Left lung (tissue), 10 donors: Measurements from ENCODE around the gene ZFP36L1. TPM values are rescaled to one million over a fixed set of nuclear protein-coding genes. Genes with fewer than 3 reads are reported as not detected.

ENCODE experiments used
- ATAC-seq: fragments of 200-7000 bp; cut with Tn5 transposase; one replicate; pipeline ENCODE4 v1.9.1; 2020; ENCODE audit warnings: moderate library complexity
- DNase-seq, 4 donors: peaks; one replicate each; pipeline ENCODE4 v3.0.0-alpha.2; 2013 to 2020
- H3K27ac ChIP-seq, 2 donors: fragments of 200-600 bp; sonication (generic) in 1 of 2; one replicate each; pipeline versions ENCODE4 v1.5.0 to v1.8.0; 2020 to 2021
- H3K27me3 ChIP-seq, 2 donors: fragments of 200-600 bp; sonication (generic) in 1 of 2; one replicate each; pipeline versions ENCODE4 v1.5.0 to v1.8.0; 2020 to 2021
- H3K36me3 ChIP-seq, 2 donors: fragments of 200-600 bp; sonication (generic) in 1 of 2; one replicate each; pipeline versions ENCODE4 v1.5.0 to v1.8.0; 2020 to 2021
- H3K4me1 ChIP-seq, 2 donors: fragments of 200-600 bp; one replicate each; pipeline ENCODE4 v1.8.0; 2021
- H3K4me3 ChIP-seq, 2 donors: fragments of 200-600 bp; sonication (generic) in 1 of 2; one replicate each; pipeline versions ENCODE4 v1.5.0 to v1.8.0; 2020 to 2021; ENCODE audit warnings: mild to moderate bottlenecking in 1 of 2
- H3K9me3 ChIP-seq, 2 donors: fragments of 200-600 bp; sonication (generic) in 1 of 2; one replicate each; pipeline versions ENCODE4 v1.5.0 to v1.8.0; 2020 to 2021
- intact Hi-C, 2 donors: fragments of 100-400 bp; cut with DNase I; formaldehyde crosslinking; loops; one replicate each; pipeline versions ENCODE4 v1.11.2 to v1.14.2; 2022
- polyA plus RNA-seq, 6 donors: library from polyadenylated mRNA; unstranded; fragments of 120-200 nt; gene quantifications; one replicate each; pipeline ENCODE4 v1.2.1, GENCODE V29; 2013; ENCODE audit not compliant: insufficient read length in 6 of 6
- total RNA-seq, 2 donors: library from RNA; stranded (reverse); fragmentation: NEBNext Ultra II Directional; extraction: Animal tissue kit (Norgen Biotek cat#: 25700); gene quantifications; one replicate each; pipeline ENCODE4 v1.2.1, GENCODE V29; 2021
- TF ChIP-seq, protein P1 (sequence below), 2 donors: fragments of 200-600 bp; sonication (generic) in 1 of 2; IDR thresholded peaks; one replicate each; pipeline versions ENCODE4 v1.5.0 to v1.8.0; 2021; ENCODE audit warnings: antibody characterized with exemption in 2 of 2
- donor health status: DM: no; HTN: yes; CAD: no.
- donor health status: DM: no; HTN: no; CAD: no.

The ZFP36L1 gene
- total and polyA plus RNA-seq, 8 donors = 292 to 603 (median 469) TPM

GRCh38 chr14:68814238-68814538 lies 21.3 kb upstream of the ZFP36L1 start:
- peak overlapping the region in 1 of 2 donors; percentile 47 for H3K4me3 ChIP-seq
- peak overlapping the region; percentile 99 to 100 for H3K27ac ChIP-seq
- intact Hi-C loops = loop anchor here in 1 of 2 donors (10.0 kb wide), 1 partner anchor 569 kb away; no protein-coding TSS in a partner anchor
- DNase-seq (no peak), ATAC-seq (no peak)
- TF ChIP-seq, protein P1, sequence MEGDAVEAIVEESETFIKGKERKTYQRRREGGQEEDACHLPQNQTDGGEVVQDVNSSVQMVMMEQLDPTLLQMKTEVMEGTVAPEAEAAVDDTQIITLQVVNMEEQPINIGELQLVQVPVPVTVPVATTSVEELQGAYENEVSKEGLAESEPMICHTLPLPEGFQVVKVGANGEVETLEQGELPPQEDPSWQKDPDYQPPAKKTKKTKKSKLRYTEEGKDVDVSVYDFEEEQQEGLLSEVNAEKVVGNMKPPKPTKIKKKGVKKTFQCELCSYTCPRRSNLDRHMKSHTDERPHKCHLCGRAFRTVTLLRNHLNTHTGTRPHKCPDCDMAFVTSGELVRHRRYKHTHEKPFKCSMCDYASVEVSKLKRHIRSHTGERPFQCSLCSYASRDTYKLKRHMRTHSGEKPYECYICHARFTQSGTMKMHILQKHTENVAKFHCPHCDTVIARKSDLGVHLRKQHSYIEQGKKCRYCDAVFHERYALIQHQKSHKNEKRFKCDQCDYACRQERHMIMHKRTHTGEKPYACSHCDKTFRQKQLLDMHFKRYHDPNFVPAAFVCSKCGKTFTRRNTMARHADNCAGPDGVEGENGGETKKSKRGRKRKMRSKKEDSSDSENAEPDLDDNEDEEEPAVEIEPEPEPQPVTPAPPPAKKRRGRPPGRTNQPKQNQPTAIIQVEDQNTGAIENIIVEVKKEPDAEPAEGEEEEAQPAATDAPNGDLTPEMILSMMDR (IDR thresholded peaks at IDR 0.05) = no peak
- peaks cover 28 to 54% of the 10 kb centered on the region in 2 donors for H3K4me1 ChIP-seq
- no peaks in the 10 kb centered on the region for H3K9me3 ChIP-seq
- no peaks in the 10 kb centered on the region for H3K27me3 ChIP-seq
- H3K36me3 ChIP-seq = no peaks in the 10 kb centered on the region

- Histone ChIP-seq H3K27me3 (no peaks in the 10 kb centered on the region), H3K27ac (peak overlapping the region in 1 of 2 donors; percentile 100), H3K4me1 (peaks cover 28 to 56% of the 10 kb centered on the region in 2 donors), H3K9me3 (no peaks in the 10 kb centered on the region), H3K4me3 (no peak overlapping the region), H3K36me3 (no peaks in the 10 kb centered on the region)
- TF ChIP-seq, protein P1 (IDR thresholded peaks at IDR 0.05) = no peak
- no peak for ATAC-seq
- intact Hi-C loops = loop anchor here in 1 of 2 donors (10.0 kb wide), 1 partner anchor 569 kb away; no protein-coding TSS in a partner anchor
- no peak for DNase-seq
Measured at GRCh38 chr14:68813318-68813838, 20.5 kb upstream of the ZFP36L1 start.

DNA sequence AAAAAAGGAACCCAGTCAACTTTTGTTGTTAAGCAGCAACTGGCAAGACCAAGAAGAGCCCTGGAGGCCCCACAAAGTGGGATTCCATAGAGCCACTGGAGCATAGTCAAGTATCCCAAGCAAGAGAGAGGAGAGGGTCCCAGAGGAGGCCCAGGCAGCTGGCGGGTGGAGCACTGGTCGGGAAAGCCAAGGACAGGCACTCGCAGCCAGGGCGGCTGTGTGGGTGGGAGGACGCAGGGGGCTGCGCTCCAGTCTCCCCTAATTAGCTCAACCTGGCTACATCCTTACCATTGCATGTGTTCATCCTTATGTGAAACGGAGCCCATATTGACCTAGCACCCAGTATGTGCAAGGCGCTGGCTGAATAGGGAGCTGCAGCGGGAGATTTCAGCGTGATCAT lies 18.3 kb upstream of the ZFP36L1 start:
- intact Hi-C loops = loop anchor here in 1 of 2 donors (10.0 kb wide), 1 partner anchor 566 kb away; no protein-coding TSS in a partner anchor
- no peaks in the 10 kb centered on the region for H3K27me3 ChIP-seq
- no peak for ATAC-seq
- no peak overlapping the region for H3K4me3 ChIP-seq
- TF ChIP-seq, protein P1 (IDR thresholded peaks at IDR 0.05) = no peak
- H3K36me3 ChIP-seq = no peaks in the 10 kb centered on the region
- H3K4me1 ChIP-seq = peaks cover 37 to 67% of the 10 kb centered on the region in 2 donors
- H3K9me3 ChIP-seq = no peaks in the 10 kb centered on the region
- no peak overlapping the region for H3K27ac ChIP-seq
- peak in 1 of 4 donors; percentile 27 for DNase-seq

- TF ChIP-seq, protein P1 (IDR thresholded peaks at IDR 0.05) = no peak
- Histone ChIP-seq H3K27me3 (no peaks in the 10 kb centered on the region), H3K36me3 (no peaks in the 10 kb centered on the region), H3K4me1 (peaks cover 30 to 65% of the 10 kb centered on the region in 2 donors), H3K27ac (peak overlapping the region in 1 of 2 donors; percentile 67), H3K9me3 (no peaks in the 10 kb centered on the region), H3K4me3 (no peak overlapping the region)
- intact Hi-C loops = loop anchor here in 1 of 2 donors (10.0 kb wide), 1 partner anchor 566 kb away; no protein-coding TSS in a partner anchor
- DNase-seq = peak in 1 of 4 donors; percentile 65
- peak; percentile 68 for ATAC-seq
Measured at GRCh38 chr14:68810173-68811153, 17.6 kb upstream of the ZFP36L1 start.

DNA sequence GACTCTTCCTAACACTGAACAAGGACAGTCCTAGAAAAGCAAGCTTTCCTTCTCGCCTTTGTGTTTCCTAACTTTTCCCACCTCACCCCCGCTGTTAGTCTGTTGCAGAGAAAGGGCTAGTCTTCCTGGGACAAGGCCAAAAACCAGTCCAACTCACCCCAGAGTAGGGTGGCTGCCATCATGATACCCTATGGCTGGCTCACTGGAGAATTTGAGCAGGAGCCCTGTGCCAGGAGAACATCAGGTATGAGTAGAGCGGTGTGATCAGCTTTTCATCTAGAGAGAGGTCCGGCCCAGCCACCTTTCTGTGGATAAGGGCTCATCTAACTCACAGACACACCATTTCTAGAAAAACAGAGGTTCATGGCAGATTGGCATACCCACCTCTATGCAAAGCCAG lies 16.7 kb upstream of the ZFP36L1 start:
- TF ChIP-seq, protein P1 (IDR thresholded peaks at IDR 0.05) = no peak
- Histone ChIP-seq H3K27me3 (no peaks in the 10 kb centered on the region), H3K4me3 (no peak overlapping the region), H3K36me3 (no peaks in the 10 kb centered on the region), H3K27ac (no peak overlapping the region), H3K9me3 (no peaks in the 10 kb centered on the region), H3K4me1 (peaks cover 21 to 55% of the 10 kb centered on the region in 2 donors)
- intact Hi-C loops = no loop called here
- no peak for ATAC-seq
- DNase-seq = no peak
